ENCODE results near the gene ALOX12.

DNA sequence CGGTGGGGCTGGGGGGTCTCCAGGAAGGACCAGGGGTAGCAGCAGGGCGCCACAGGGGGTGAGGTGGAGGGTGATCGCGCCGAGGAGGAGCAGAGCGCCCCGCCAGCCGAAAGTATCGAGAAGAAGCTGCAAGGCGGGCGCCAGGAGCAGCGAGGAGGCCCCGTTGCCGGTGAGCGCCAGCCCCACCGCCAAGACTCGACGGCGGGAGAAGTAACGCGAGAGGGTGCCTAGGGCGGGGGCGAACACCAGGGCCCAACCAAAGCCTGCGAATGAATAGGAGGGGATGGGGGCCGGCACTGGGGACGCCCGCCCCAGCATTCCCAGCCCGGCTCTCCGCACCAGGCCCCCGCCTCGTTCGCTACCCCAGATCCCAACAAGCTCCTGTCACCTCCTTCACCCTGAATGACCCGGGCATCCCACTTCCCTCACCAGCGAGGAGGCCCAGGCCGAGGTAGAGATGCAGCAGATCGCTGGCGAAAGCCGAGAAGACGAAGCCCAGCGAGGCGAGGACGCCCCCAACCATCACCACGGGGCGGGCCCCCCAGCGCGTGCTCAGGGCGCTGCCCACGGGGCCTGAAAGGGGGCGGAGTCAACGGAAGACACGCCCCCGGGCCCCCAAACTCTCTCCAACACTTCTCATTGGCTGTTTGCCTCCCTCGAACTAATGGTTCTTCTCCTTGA lies 46.8 kb downstream of the ALOX12 start:
- no peak for TF ChIP-seq EZH2 (IDR thresholded peaks at IDR 0.05; ENCODE audit: insufficient read depth, poor library complexity, severe bottlenecking)
- TF ChIP-seq EZH2phosphoT487 (IDR thresholded peaks at IDR 0.05; ENCODE audit: insufficient read depth, low read depth) = no peak

All from GM23248 (cell line).